Measurements from ENCODE around the gene CSF1. TPM values are rescaled to one million over a fixed set of nuclear protein-coding genes. Genes with fewer than 3 reads are reported as not detected.

The CSF1 gene
- total RNA-seq, 1 donor from 2014 or later, result 79.8 TPM

DNA sequence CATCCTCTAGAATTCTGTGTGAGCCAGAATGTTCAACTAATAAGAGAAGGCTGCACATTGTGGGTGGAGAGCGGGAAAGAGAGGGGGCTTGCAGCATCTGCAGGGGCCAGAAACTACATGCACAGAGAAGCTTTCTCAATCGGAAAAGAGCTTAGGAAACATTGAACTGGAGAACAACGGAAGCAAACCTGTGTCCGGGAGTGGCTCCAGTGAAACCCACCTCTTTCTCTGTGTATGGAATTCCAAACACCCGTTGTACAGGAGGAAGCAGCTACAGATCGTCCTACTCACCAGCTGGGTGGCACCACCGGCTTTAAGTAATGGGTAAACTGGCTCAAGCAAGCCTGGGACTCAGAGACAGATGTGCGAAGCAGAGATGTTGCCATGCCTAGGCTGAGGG, 14.0 kb upstream of the CSF1 start:
- Histone ChIP-seq H3K9me3 (no peaks in the 10 kb centered on the region), H3K4me3 (no peak overlapping the region), H3K27ac (peak overlapping the region; percentile 43), H3K4me1 (peaks cover 46% of the 10 kb centered on the region), H3K27me3 (no peaks in the 10 kb centered on the region), H3K36me3 (no peaks in the 10 kb centered on the region)
- no peak for ATAC-seq
- DNase-seq, result no peak
- TF ChIP-seq, protein P1, sequence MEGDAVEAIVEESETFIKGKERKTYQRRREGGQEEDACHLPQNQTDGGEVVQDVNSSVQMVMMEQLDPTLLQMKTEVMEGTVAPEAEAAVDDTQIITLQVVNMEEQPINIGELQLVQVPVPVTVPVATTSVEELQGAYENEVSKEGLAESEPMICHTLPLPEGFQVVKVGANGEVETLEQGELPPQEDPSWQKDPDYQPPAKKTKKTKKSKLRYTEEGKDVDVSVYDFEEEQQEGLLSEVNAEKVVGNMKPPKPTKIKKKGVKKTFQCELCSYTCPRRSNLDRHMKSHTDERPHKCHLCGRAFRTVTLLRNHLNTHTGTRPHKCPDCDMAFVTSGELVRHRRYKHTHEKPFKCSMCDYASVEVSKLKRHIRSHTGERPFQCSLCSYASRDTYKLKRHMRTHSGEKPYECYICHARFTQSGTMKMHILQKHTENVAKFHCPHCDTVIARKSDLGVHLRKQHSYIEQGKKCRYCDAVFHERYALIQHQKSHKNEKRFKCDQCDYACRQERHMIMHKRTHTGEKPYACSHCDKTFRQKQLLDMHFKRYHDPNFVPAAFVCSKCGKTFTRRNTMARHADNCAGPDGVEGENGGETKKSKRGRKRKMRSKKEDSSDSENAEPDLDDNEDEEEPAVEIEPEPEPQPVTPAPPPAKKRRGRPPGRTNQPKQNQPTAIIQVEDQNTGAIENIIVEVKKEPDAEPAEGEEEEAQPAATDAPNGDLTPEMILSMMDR (IDR thresholded peaks at IDR 0.05), result no peak
- intact Hi-C loops (cut with DNase I), result no loop called here

DNA sequence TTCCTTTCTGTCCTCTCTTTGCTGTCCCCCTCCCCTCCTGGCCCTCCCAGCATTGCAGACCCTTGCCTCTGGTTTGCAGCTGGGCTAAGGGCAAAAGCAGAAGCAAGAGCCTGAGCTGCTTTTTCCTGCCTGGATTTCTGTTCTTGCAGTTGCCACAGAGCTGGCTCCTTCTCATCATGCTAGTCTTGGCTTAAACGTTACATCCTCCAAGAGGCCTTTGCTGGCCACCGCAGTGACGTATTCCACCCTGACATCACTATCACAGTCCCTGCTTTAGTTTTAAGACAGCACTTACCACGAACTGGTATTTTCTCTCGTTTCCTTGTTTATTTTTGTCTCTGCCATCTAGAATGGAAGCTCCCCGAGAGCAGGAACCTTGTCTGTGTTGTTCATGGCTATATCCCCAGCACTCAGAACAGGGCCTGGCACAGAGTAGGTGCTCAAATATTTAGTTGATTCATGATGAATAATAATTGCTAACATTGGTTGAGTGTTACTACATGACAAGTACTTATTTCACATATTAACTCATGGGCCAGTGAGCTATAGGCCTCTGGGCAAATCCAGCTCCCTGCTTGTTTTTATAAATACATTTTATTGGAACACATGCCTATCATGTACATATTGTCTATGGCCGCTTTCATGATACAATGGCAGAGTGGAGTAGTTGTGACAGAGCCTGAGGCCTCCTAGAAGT, 13.2 kb upstream of the CSF1 start:
- H3K36me3 ChIP-seq, result no peaks in the 10 kb centered on the region
- no peaks in the 10 kb centered on the region for H3K27me3 ChIP-seq
- TF ChIP-seq, protein P1 (IDR thresholded peaks at IDR 0.05), result no peak
- DNase-seq, result no peak
- no peaks in the 10 kb centered on the region for H3K9me3 ChIP-seq
- H3K27ac ChIP-seq, result no peak overlapping the region
- intact Hi-C loops (cut with DNase I), result no loop called here
- ATAC-seq, result no peak
- H3K4me1 ChIP-seq, result peaks cover 46% of the 10 kb centered on the region
- H3K4me3 ChIP-seq, result no peak overlapping the region

DNA sequence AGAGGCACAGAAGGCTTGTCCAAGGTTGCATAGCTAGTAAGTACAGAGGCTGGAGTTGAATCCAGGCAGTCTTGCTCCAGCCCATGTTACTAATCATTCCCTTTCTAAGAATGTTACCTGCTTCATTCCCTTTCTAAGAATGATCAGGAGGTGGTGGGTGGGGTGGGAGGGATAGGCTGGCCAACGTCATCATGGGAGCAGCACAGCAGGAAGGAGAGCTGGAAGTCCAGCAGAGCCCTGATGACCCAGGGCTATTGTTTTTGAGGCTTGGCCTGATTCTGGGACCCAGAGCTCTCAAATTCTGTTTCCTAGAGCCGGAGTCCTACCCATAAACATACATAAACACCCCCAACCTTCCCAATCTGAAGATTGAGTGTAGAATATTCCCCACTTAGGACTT, 11.8 kb upstream of the CSF1 start:
- intact Hi-C loops (cut with DNase I), result no loop called here
- TF ChIP-seq, protein P1 (IDR thresholded peaks at IDR 0.05), result no peak
- Histone ChIP-seq H3K9me3 (no peaks in the 10 kb centered on the region), H3K27ac (no peak overlapping the region), H3K4me1 (peaks cover 35% of the 10 kb centered on the region), H3K4me3 (no peak overlapping the region), H3K27me3 (no peaks in the 10 kb centered on the region), H3K36me3 (no peaks in the 10 kb centered on the region)
- no peak for DNase-seq
- no peak for ATAC-seq

DNA sequence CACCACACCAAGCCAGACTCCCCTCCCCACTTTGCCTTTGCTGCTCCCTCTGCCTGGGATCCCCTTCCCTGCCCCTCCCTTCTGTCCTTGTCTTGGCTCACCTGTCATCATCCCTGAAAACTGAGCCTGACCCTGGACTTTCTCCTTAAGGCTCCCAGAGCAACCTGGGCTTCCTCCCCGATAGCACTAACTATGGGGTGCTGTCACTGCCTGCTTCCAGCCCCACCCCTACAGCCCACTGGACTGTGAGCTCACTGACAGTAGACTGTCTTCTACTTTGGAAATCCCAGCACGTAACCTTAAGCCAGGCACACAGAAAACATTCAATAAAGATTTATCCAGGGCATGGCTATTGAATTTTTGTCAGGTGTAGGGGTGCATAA, 9.5 kb upstream of the CSF1 start:
- DNase-seq, result no peak
- no peak overlapping the region for H3K27ac ChIP-seq
- no peaks in the 10 kb centered on the region for H3K27me3 ChIP-seq
- H3K4me1 ChIP-seq, result peaks cover 20% of the 10 kb centered on the region
- intact Hi-C loops (cut with DNase I), result no loop called here
- H3K4me3 ChIP-seq, result no peak overlapping the region
- TF ChIP-seq, protein P1 (IDR thresholded peaks at IDR 0.05), result no peak
- H3K36me3 ChIP-seq, result no peaks in the 10 kb centered on the region
- no peak for ATAC-seq
- H3K9me3 ChIP-seq, result no peaks in the 10 kb centered on the region

DNA sequence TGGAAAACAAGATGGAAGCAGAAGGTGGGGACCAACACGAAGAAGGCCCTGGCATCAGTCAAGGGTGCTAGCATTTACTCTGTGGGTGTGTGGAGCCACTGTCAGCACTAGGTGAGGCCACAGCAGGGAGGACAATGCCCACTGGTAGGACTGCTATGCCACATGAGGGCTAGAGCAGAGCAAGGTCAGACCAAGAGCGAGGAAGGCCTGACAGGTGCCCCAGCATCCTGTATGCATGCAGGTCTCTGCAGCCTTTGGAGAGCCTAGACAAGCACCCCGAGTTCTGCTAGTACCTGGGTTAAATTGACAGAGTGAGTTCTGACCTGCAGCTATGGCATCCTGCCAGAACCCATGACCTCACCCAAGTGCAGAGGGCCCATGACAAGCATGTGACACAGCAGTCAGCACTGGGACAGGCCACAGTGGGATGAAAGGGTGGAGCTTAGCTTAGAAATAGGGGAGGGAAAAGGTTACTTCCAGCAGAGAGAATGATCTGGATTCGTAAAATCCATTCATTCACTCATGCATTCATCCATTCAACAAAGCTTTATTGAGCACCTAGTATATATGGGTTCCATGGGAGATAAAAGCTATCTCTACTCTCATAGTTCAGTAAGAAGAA, 9.0 kb upstream of the CSF1 start:
- H3K9me3 ChIP-seq, result no peaks in the 10 kb centered on the region
- no peaks in the 10 kb centered on the region for H3K36me3 ChIP-seq
- H3K4me3 ChIP-seq, result no peak overlapping the region
- DNase-seq (peak; percentile 82), ATAC-seq (peak; percentile 79)
- peaks cover 19% of the 10 kb centered on the region for H3K4me1 ChIP-seq
- intact Hi-C loops (cut with DNase I), result no loop called here
- no peaks in the 10 kb centered on the region for H3K27me3 ChIP-seq
- no peak overlapping the region for H3K27ac ChIP-seq
- TF ChIP-seq, protein P1 (IDR thresholded peaks at IDR 0.05), result no peak

Data from upper lobe of right lung (tissue), 1 donor.